K562 (cell line): Measurements from ENCODE around the gene AMBRA1. TPM values are rescaled to one million over a fixed set of nuclear protein-coding genes. Genes with fewer than 3 reads are reported as not detected.

ENCODE experiments used
- ATF6 ChIP-seq: sonication (generic); formaldehyde crosslinking; IDR thresholded peaks from 2 replicates; pipeline ENCODE4 v1.4.0; 2020; ENCODE audit warnings: mild to moderate bottlenecking, missing genetic modification reagents
- FOXP1 ChIP-seq: sonication (generic); formaldehyde crosslinking; IDR thresholded peaks from 2 replicates; pipeline ENCODE4 v1.8.0; 2022; ENCODE audit warnings: mild to moderate bottlenecking, missing genetic modification reagents
- HNRNPH1 ChIP-seq: fragments of 200-400 bp; formaldehyde crosslinking; optimal IDR thresholded peaks from 2 replicates; pipeline ENCODE3; 2017; ENCODE audit warnings: low read depth, mild to moderate bottlenecking, low read length, moderate library complexity
- KDM4B ChIP-seq, 2 experiments: fragments of 450-650 bp in 1 of 2; sonication (generic) in 1 of 2; IDR thresholded peaks; 2 replicates each; pipeline ENCODE4 v1.6.1; 2016 to 2017; ENCODE audit warnings: borderline replicate concordance in 2 of 2, antibody characterized with exemption in 1 of 2, low read depth in 1 of 2, mild to moderate bottlenecking in 1 of 2
- REST ChIP-seq, 2 experiments: fragments of 450-650 bp; formaldehyde crosslinking in 1 of 2; IDR thresholded peaks; 2 replicates each; pipeline versions ENCODE4 v1.4.0 to v1.6.1; 2014 to 2020; ENCODE audit warnings: mild to moderate bottlenecking in 2 of 2, borderline replicate concordance in 1 of 2, low read depth in 1 of 2
- TBL1XR1 ChIP-seq, 2 experiments: IDR thresholded peaks; 2 replicates each; pipeline ENCODE4 v1.6.1; 2012; ENCODE audit warnings: improper control_type of control experiment in 2 of 2, low read length in 2 of 2, mild to moderate bottlenecking in 1 of 2
- ZHX1 ChIP-seq: fragments of 150-350 bp; conservative IDR thresholded peaks from 2 replicates; pipeline ENCODE4 v1.6.1; 2014; ENCODE audit warnings: low read length
- ZNF695 ChIP-seq: fragments of 450-650 bp; formaldehyde crosslinking; IDR thresholded peaks from 2 replicates; pipeline ENCODE4 v1.4.0; 2020; ENCODE audit warnings: mild to moderate bottlenecking, moderate library complexity
- polyA plus RNA-seq, 8 experiments: library from polyadenylated mRNA; depleted of rRNA in 4 of 8; stranded (reverse) in 5 of 8; unstranded in 3 of 8; fragments of >200 nt; fragmentation: Nextera tagmentation in 2 of 8; fragmentation: Illumina TruSeq in 1 of 8; extraction: Ambion mirVana in 2 of 8; extraction: Trizol in 1 of 8; gene quantifications; 2 replicates each; pipeline versions ENCODE4 v1.2.1 to v1.2.3, GENCODE V29; 2011 to 2014; ENCODE audit warnings: inconsistent platforms in 1 of 8, missing spikeins in 1 of 8
- total RNA-seq, 7 experiments: library from RNA; depleted of rRNA in 6 of 7; stranded (reverse); fragments of >200 nt in 6 of 7; fragmentation: Illumina TruSeq in 2 of 7; extraction: Trizol in 2 of 7; gene quantifications; 2 replicates each; pipeline versions ENCODE4 v1.2.1 to v1.2.3, GENCODE V29; 2011 to 2021; ENCODE audit warnings: low replicate concordance in 1 of 7

The AMBRA1 gene
- total and polyA plus RNA-seq, 9 of the 15 experiments (the other 6 are each of a cell fraction or from before 2014, with no cell fraction given): 0.15 to 24.5 (median 13.0) TPM

GRCh38 chr11:46392421-46393230 is 201.2 kb downstream of the AMBRA1 start (continued):
- TF ChIP-seq REST (IDR thresholded peaks at IDR 0.05; ENCODE audit: borderline replicate concordance) (peak; percentile 100), REST (CRISPR knock-in tag; IDR thresholded peaks at IDR 0.05; ENCODE audit: low read depth) (peak; percentile 100), FOXP1 (0 out of 2 replicates have a peak, but pooled peaks have one; percentile 65), ZHX1 (no peak), ZNF695 (CRISPR knock-in tag) (no peak), HNRNPH1 (no peak), TBL1XR1 (IDR thresholded peaks at IDR 0.05; ENCODE audit: low read length in 2 of 2) (no peak), KDM4B (IDR thresholded peaks at IDR 0.05; ENCODE audit: borderline replicate concordance in 2 of 2, low read depth in 1 of 2) (0 out of 4 replicates have a peak, but pooled peaks of 1 of the 2 experiments have one; percentile 79), ATF6 (CRISPR knock-in tag) (peak; percentile 96; the same call in 1 of the 2 replicates)
